ENCODE measurements around the gene SPINK8.

SPINK8 gene

GRCh38 chr3:48297111-48297810 is 36.2 kb downstream of the SPINK8 start:
- no peak overlapping the region for H3K4me3 ChIP-seq (ENCODE audit: low read length, poor library complexity, severe bottlenecking)
- no peak overlapping the region for H3K9ac ChIP-seq (ENCODE audit: low read depth, low read length, poor library complexity, severe bottlenecking)
- peaks cover 12% of the 10 kb centered on the region; the same call in 1 of the 2 replicates for H3K36me3 ChIP-seq (ENCODE audit: insufficient read depth, low read length)
- no peaks in the 10 kb centered on the region for H3F3A ChIP-seq (ENCODE audit: low read depth)
- TF ChIP-seq, protein P1, sequence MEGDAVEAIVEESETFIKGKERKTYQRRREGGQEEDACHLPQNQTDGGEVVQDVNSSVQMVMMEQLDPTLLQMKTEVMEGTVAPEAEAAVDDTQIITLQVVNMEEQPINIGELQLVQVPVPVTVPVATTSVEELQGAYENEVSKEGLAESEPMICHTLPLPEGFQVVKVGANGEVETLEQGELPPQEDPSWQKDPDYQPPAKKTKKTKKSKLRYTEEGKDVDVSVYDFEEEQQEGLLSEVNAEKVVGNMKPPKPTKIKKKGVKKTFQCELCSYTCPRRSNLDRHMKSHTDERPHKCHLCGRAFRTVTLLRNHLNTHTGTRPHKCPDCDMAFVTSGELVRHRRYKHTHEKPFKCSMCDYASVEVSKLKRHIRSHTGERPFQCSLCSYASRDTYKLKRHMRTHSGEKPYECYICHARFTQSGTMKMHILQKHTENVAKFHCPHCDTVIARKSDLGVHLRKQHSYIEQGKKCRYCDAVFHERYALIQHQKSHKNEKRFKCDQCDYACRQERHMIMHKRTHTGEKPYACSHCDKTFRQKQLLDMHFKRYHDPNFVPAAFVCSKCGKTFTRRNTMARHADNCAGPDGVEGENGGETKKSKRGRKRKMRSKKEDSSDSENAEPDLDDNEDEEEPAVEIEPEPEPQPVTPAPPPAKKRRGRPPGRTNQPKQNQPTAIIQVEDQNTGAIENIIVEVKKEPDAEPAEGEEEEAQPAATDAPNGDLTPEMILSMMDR (conservative IDR thresholded peaks at IDR 0.05; ENCODE audit: low read length), result no peak
- no peak for TF ChIP-seq EZH2phosphoT487 (IDR thresholded peaks at IDR 0.05; ENCODE audit: borderline replicate concordance)
- no peaks in the 10 kb centered on the region for H3K27me3 ChIP-seq (ENCODE audit: insufficient read depth, low read length, poor library complexity, severe bottlenecking)
- no peaks in the 10 kb centered on the region for H3K9me3 ChIP-seq (ENCODE audit: insufficient read depth, low read depth, low read length)
- H4K20me1 ChIP-seq (ENCODE audit: insufficient read depth, low read length, poor library complexity, severe bottlenecking), result no peaks in the 10 kb centered on the region
- no peaks in the 10 kb centered on the region for H3K9me2 ChIP-seq (replicated peaks; ENCODE audit: low read depth, low read length)
- H3K79me2 ChIP-seq (ENCODE audit: insufficient read depth, low read length), result peaks cover 22% of the 10 kb centered on the region
- peaks cover 14% of the 10 kb centered on the region for H3K4me1 ChIP-seq (ENCODE audit: insufficient read depth, low read length, poor library complexity, severe bottlenecking)
- H3K4me2 ChIP-seq (ENCODE audit: low read depth, low read length, poor library complexity, severe bottlenecking), result no peak overlapping the region
- no peak overlapping the region for H2AFZ ChIP-seq (ENCODE audit: low read length)

- Histone ChIP-seq H3K9ac (ENCODE audit: low read depth, low read length, poor library complexity, severe bottlenecking) (no peak overlapping the region), H3K4me3 (ENCODE audit: low read length, poor library complexity, severe bottlenecking) (no peak overlapping the region), H3K36me3 (ENCODE audit: insufficient read depth, low read length) (peaks cover 12% of the 10 kb centered on the region; the same call in 1 of the 2 replicates), H2AFZ (ENCODE audit: low read length) (no peak overlapping the region), H3K79me2 (ENCODE audit: insufficient read depth, low read length) (peaks cover 22% of the 10 kb centered on the region), H3K9me2 (replicated peaks; ENCODE audit: low read depth, low read length) (no peaks in the 10 kb centered on the region), H3K4me1 (ENCODE audit: insufficient read depth, low read length, poor library complexity, severe bottlenecking) (peaks cover 10% of the 10 kb centered on the region), H3K27me3 (ENCODE audit: insufficient read depth, low read length, poor library complexity, severe bottlenecking) (no peaks in the 10 kb centered on the region), H3K9me3 (ENCODE audit: insufficient read depth, low read depth, low read length) (no peaks in the 10 kb centered on the region), H3K4me2 (ENCODE audit: low read depth, low read length, poor library complexity, severe bottlenecking) (no peak overlapping the region), H3F3A (ENCODE audit: low read depth) (no peaks in the 10 kb centered on the region), H4K20me1 (ENCODE audit: insufficient read depth, low read length, poor library complexity, severe bottlenecking) (no peaks in the 10 kb centered on the region)
- TF ChIP-seq EZH2phosphoT487 (IDR thresholded peaks at IDR 0.05; ENCODE audit: borderline replicate concordance), result no peak
- TF ChIP-seq, protein P1 (conservative IDR thresholded peaks at IDR 0.05; ENCODE audit: low read length), result no peak
Measured at GRCh38 chr3:48296699-48297098, 36.8 kb downstream of the SPINK8 start.

DNA sequence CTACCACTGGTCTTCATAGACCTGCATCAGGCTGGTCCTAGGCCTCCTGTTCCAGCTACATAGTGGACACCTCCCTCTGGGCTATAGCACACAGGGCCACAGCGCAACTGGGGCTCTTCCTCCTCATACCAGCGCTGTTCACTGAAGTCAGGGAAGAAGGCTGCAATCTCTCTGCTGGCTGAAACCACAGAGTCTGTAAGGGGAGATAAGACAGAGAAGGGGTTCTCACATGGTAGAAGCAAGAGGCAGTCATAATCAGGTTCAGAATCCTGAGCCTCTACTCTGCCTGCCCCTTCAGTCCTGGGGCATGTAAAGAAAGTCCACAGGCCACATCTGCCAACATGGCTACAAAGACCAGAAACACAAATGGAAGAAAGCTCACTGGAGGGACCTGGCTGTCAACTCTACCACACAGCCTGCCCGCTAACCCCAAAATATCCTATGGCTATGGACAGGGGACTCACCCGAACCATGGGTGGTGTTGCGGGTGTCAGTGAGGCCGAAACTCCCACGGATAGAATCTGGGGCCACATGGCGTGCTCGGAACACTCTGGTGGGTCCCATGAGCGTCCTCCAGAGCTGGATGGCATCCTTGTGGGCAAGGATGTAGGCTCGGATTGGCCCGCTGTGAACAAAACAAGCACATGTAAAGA is 38.7 kb downstream of the SPINK8 start:
- Histone ChIP-seq H3K27me3 (ENCODE audit: insufficient read depth, low read length, poor library complexity, severe bottlenecking) (no peaks in the 10 kb centered on the region), H3K36me3 (ENCODE audit: insufficient read depth, low read length) (peaks cover 12% of the 10 kb centered on the region; the same call in 1 of the 2 replicates), H3K4me2 (ENCODE audit: low read depth, low read length, poor library complexity, severe bottlenecking) (no peak overlapping the region), H3K9me3 (ENCODE audit: insufficient read depth, low read depth, low read length) (no peaks in the 10 kb centered on the region), H3K4me3 (ENCODE audit: low read length, poor library complexity, severe bottlenecking) (no peak overlapping the region), H4K20me1 (ENCODE audit: insufficient read depth, low read length, poor library complexity, severe bottlenecking) (no peaks in the 10 kb centered on the region), H3K79me2 (ENCODE audit: insufficient read depth, low read length) (peaks cover 13% of the 10 kb centered on the region; the same call in 1 of the 2 replicates), H3K9me2 (replicated peaks; ENCODE audit: low read depth, low read length) (no peaks in the 10 kb centered on the region), H2AFZ (ENCODE audit: low read length) (no peak overlapping the region), H3K4me1 (ENCODE audit: insufficient read depth, low read length, poor library complexity, severe bottlenecking) (peaks cover 2% of the 10 kb centered on the region), H3K9ac (ENCODE audit: low read depth, low read length, poor library complexity, severe bottlenecking) (no peak overlapping the region), H3F3A (ENCODE audit: low read depth) (no peaks in the 10 kb centered on the region)
- no peak for TF ChIP-seq EZH2phosphoT487 (IDR thresholded peaks at IDR 0.05; ENCODE audit: borderline replicate concordance)
- TF ChIP-seq, protein P1 (conservative IDR thresholded peaks at IDR 0.05; ENCODE audit: low read length), result no peak
